GM18511 (cell line): ENCODE measurements around the gene RPL39L.
"Not testable (repeated sequence)": the region's sequence is repeated elsewhere in the genome, so short reads cannot be mapped to it uniquely, and the experiment has no call there.

Experiments used
- ATAC-seq: cut with Tn5 transposase; IDR thresholded peaks from one replicate; pipeline ENCODE4 v1.9.1; 2021; ENCODE audit warnings: mild to moderate bottlenecking, moderate library complexity; ENCODE audit not compliant: unreplicated experiment

The RPL39L gene

GRCh38 chr3:187145149-187145895, 6.0 kb upstream of the RPL39L start:
- no peak for ATAC-seq

GRCh38 chr3:187139895-187140253, 578 bp upstream of the RPL39L start:
- ATAC-seq, result no peak

GRCh38 chr3:187136936-187137335, 2.4 kb downstream of the RPL39L start:
- ATAC-seq, result no peak

GRCh38 chr3:187136337-187136736, 3.0 kb downstream of the RPL39L start:
- ATAC-seq, result no peak

- not testable (repeated sequence) for ATAC-seq
Measured at GRCh38 chr3:187135172-187135690, 4.1 kb downstream of the RPL39L start.

- not testable (repeated sequence) for ATAC-seq
Measured at GRCh38 chr3:187133181-187133580, 6.1 kb downstream of the RPL39L start.

- ATAC-seq, result no peak
Measured at GRCh38 chr3:187132666-187133065, 6.6 kb downstream of the RPL39L start.

GRCh38 chr3:187131981-187132380, 7.3 kb downstream of the RPL39L start:
- ATAC-seq, result no peak

GRCh38 chr3:187130346-187131066, 8.8 kb downstream of the RPL39L start:
- peak; percentile 72 for ATAC-seq

GRCh38 chr3:187125319-187126031, 13.8 kb downstream of the RPL39L start:
- peak; percentile 91 for ATAC-seq

- no peak for ATAC-seq
Measured at GRCh38 chr3:187122261-187122660, 17.0 kb downstream of the RPL39L start.

- no peak for ATAC-seq
Measured at GRCh38 chr3:187120326-187120725, 19.0 kb downstream of the RPL39L start.

GRCh38 chr3:187114511-187114910, 24.8 kb downstream of the RPL39L start:
- no peak for ATAC-seq

GRCh38 chr3:187112934-187113793, 26.1 kb downstream of the RPL39L start:
- no peak for ATAC-seq

GRCh38 chr3:187110156-187110555, 29.1 kb downstream of the RPL39L start:
- no peak for ATAC-seq

GRCh38 chr3:187107989-187108388, 31.3 kb downstream of the RPL39L start:
- ATAC-seq, result no peak

- ATAC-seq, result no peak
Measured at GRCh38 chr3:187105700-187106099, 33.6 kb downstream of the RPL39L start.

- no peak for ATAC-seq
Measured at GRCh38 chr3:187104933-187105332, 34.4 kb downstream of the RPL39L start.

- ATAC-seq, result no peak
Measured at GRCh38 chr3:187104342-187104741, 35.0 kb downstream of the RPL39L start.

GRCh38 chr3:187103251-187103650, 36.0 kb downstream of the RPL39L start:
- ATAC-seq, result no peak
